ENCODE measurements around the gene NPY1R. TPM values are rescaled to one million over a fixed set of nuclear protein-coding genes. Genes with fewer than 3 reads are reported as not detected.

NPY1R gene
- not detected for total RNA-seq

DNA sequence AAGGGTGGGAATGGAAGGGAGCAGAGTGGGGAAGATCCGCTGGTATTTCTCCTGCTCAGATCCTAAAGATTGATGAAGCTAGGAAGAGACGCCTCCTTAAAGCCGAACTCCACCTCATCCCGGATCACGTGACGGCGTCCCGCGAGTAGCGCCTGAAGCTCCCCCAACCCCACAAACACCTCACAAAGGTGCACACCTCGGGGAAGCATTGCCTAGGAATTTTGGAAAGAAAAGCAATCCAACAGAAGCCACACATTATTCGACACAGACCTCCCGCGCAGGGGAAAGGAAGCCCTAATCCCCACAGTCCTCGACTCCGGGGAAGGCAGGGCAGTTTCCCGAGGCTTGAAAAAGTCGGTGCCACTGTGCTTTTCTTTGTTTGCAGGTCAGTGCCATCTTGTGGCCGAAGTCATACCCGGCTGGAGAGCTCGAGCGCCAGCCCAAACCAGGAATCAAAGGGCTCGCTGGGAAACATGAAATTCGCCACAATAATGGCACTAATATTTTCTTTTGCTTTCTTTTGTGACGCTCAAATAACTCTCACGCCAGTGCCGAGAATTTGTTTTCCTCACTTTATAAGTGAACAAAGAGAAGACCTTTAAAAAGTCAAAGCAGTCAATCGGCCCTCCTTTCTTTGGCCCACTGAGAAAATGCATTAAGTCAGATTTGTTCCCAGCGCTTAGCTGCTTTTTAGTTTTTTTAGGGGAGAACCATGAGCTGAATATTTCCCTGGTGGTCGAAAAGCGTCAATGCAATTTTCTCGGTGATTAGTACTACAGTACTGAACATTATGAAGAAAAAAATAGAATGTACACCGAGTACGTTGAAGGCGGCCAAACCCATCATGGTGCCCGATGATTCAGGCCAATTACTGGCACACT, at the start of gene NPY1R:
Gene NPY1R (minus strand): TSS at position 71 of the 881 bp plus-strand sequence. CDS start 6,042 bp downstream, outside the sequence.
- Mint-ChIP-seq H3K27ac (no peak within 1 kb of the TSS), H3K4me1 (ENCODE audit: low read depth) (peaks cover 14% of the 10 kb centered on the region), H3K9me3 (no peaks in the 10 kb centered on the region), H3K36me3 (ENCODE audit: insufficient read depth in 2 of 2) (no peaks in the 10 kb centered on the region), H3K4me3 (peak within 1 kb of the TSS; percentile 79 to 82), H3K27me3 (ENCODE audit: low read depth) (peaks cover 54% of the 10 kb centered on the region)
- ATAC-seq (replicated peaks in 1 of 2) (peak; percentile 58 to 68), DNase-seq (peak; percentile 33 to 50)

DNA sequence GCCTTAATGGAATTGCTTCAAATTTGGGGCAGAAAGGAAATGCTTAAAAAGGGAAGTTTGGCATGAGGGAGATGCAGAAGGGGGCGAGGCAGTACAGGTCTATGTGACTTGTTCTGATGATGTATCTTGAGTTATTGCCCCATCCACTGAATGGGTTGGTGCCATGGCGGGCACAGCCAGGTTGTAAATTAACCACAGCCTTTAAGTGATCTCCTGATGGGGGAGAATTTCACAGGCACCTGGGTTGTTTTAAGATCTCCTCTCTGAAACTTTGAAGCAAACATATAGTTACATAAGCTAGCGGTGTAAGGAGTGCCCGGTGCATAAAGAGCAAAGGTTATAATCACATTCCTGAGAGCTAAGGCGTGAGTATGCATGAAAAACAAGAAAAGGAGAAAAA, 48.3 kb upstream of the NPY1R start:
- Mint-ChIP-seq H3K27me3 (ENCODE audit: low read depth) (no peaks in the 10 kb centered on the region), H3K36me3 (ENCODE audit: insufficient read depth in 2 of 2) (no peaks in the 10 kb centered on the region), H3K9me3 (no peaks in the 10 kb centered on the region), H3K4me3 (no peak overlapping the region), H3K4me1 (ENCODE audit: low read depth) (no peaks in the 10 kb centered on the region), H3K27ac (no peak overlapping the region)
- ATAC-seq (replicated peaks in 1 of 2) = no peak
- no peak for DNase-seq

DNA sequence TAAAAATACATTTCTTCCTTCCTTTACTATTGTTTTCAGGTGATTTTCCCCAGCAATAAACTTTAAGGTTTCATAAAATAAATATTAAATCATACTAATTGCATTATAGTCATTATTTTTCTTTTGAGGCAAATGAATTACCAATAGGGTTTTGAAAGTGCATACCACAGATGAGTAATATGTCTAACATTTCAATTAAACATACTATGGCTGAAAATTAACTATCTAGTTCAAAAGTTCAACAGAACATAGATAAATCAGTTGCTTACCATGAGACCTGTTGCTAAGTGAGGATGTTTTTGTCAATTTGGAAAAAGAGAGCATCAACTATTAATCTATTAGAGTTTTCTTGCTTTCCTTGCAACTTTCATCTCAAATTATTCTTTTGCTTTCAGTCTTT, 46.3 kb upstream of the NPY1R start:
- H3K36me3 Mint-ChIP-seq (ENCODE audit: insufficient read depth in 2 of 2) = no peaks in the 10 kb centered on the region
- ATAC-seq (replicated peaks in 1 of 2) = no peak
- no peaks in the 10 kb centered on the region for H3K27me3 Mint-ChIP-seq (ENCODE audit: low read depth)
- DNase-seq = no peak
- no peak overlapping the region for H3K27ac Mint-ChIP-seq
- no peak overlapping the region for H3K4me3 Mint-ChIP-seq
- H3K4me1 Mint-ChIP-seq (ENCODE audit: low read depth) = no peaks in the 10 kb centered on the region
- H3K9me3 Mint-ChIP-seq = no peaks in the 10 kb centered on the region

DNA sequence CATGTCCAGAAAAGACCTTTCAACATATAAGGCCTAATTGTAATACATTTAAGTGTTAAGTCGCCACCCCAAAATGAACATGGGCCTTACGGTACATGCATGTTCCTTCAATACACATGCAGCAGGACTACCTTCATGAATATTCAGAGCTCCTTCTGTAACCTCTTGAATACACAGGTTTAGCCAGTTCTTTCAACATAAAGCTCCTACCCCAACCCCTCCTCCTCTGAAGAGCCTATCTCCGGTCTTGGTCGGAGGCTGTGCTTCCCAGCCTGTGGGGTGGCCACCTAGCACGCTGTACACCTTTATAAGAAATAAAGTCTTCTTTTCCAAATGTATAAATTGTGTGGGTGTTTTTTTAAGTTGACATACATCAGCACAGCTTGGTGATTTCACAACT, 39.6 kb upstream of the NPY1R start:
- H3K27me3 Mint-ChIP-seq (ENCODE audit: low read depth) = peaks cover 9% of the 10 kb centered on the region
- no peak overlapping the region for H3K27ac Mint-ChIP-seq
- ATAC-seq (replicated peaks in 1 of 2) (no peak), DNase-seq (no peak)
- no peaks in the 10 kb centered on the region for H3K9me3 Mint-ChIP-seq
- no peak overlapping the region for H3K4me3 Mint-ChIP-seq
- no peaks in the 10 kb centered on the region for H3K4me1 Mint-ChIP-seq (ENCODE audit: low read depth)
- no peaks in the 10 kb centered on the region for H3K36me3 Mint-ChIP-seq (ENCODE audit: insufficient read depth in 2 of 2)

DNA sequence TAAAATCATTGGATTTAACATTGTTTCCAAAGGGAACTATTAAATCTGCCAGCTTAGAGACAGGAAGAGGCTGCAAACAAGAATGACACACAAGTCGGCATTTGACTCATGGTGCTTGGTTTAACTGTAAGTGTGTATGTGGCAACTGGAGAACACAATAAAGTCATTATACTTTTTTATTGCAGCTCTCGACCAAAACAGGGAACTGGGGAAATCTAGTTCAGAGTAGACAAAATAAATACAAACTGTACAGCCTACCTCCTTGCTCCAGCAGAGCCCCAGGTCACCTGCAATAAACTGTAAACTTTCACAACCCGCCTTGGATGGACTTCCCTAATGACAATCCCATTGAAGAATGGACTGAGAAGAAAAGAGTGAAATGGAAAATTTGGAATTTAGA, 35.3 kb upstream of the NPY1R start:
- H3K9me3 Mint-ChIP-seq = no peaks in the 10 kb centered on the region
- DNase-seq (no peak), ATAC-seq (replicated peaks in 1 of 2) (no peak)
- no peak overlapping the region for H3K27ac Mint-ChIP-seq
- H3K27me3 Mint-ChIP-seq (ENCODE audit: low read depth) = peaks cover 25% of the 10 kb centered on the region
- H3K4me1 Mint-ChIP-seq (ENCODE audit: low read depth) = no peaks in the 10 kb centered on the region
- H3K4me3 Mint-ChIP-seq = no peak overlapping the region
- H3K36me3 Mint-ChIP-seq (ENCODE audit: insufficient read depth in 2 of 2) = no peaks in the 10 kb centered on the region

DNA sequence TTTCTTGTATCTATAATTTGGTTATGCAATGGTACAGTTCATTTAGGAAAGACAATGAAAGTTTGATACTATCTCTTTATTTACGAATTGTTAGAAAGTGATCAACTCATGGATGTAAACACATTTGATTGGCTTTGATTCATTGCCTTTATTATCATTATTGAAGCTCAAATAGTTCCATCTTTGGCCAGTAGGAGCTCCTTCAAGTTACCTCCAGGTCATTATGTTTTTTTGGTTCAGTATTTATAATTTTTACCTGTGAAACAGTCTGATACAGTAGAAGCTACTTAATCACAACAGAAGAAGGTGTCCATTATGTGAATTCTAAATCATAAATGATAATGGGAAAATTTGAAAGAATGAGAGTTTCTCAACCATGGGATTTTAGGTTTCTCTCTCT, 23.7 kb upstream of the NPY1R start:
- H3K27ac Mint-ChIP-seq = no peak overlapping the region

DNA sequence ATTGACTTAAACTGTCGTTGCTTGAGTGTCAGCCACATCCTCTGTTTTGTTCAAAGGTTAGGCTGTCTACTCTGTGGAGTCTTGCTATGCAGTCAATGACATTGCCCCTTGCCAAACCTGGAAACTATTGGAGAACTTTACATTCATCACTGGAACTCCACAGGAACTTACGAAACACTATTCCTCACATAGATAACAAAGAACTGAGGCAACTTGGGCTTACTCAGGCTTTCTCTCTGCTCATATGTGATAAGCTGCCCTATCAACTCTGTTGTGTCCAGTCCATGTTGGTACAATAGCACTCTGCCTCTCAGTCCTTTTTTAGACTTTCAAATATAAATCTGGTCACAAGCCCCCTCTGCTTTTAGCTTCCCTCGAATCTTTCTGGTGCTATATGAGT, 20.7 kb upstream of the NPY1R start:
- ATAC-seq (replicated peaks in 1 of 2) = no peak
- DNase-seq = no peak
- no peaks in the 10 kb centered on the region for H3K36me3 Mint-ChIP-seq (ENCODE audit: insufficient read depth in 2 of 2)
- H3K27me3 Mint-ChIP-seq (ENCODE audit: low read depth) = no peaks in the 10 kb centered on the region
- H3K9me3 Mint-ChIP-seq = no peaks in the 10 kb centered on the region
- no peak overlapping the region for H3K27ac Mint-ChIP-seq
- H3K4me3 Mint-ChIP-seq = no peak overlapping the region
- no peaks in the 10 kb centered on the region for H3K4me1 Mint-ChIP-seq (ENCODE audit: low read depth)

More for the DNA sequence above, 23.7 kb upstream of the NPY1R start:
- DNase-seq (no peak), ATAC-seq (replicated peaks in 1 of 2) (no peak)
- Mint-ChIP-seq H3K36me3 (ENCODE audit: insufficient read depth in 2 of 2) (no peaks in the 10 kb centered on the region), H3K27me3 (ENCODE audit: low read depth) (no peaks in the 10 kb centered on the region), H3K4me1 (ENCODE audit: low read depth) (no peaks in the 10 kb centered on the region), H3K9me3 (peaks cover 0 to 2% of the 10 kb centered on the region in 2 donors), H3K4me3 (no peak overlapping the region)

DNA sequence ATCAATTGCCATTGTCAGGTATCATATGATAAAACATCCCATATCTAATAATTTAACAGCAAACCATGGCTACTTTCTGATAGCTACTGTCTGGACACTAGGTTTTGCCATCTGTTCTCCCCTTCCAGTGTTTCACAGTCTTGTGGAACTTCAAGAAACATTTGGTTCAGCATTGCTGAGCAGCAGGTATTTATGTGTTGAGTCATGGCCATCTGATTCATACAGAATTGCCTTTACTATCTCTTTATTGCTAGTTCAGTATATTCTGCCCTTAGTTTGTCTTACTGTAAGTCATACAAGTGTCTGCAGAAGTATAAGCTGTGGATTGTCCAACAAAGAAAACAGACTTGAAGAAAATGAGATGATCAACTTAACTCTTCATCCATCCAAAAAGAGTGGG, 18.3 kb upstream of the NPY1R start:
- no peak overlapping the region for H3K27ac Mint-ChIP-seq
- H3K4me1 Mint-ChIP-seq (ENCODE audit: low read depth) = no peaks in the 10 kb centered on the region
- no peaks in the 10 kb centered on the region for H3K36me3 Mint-ChIP-seq (ENCODE audit: insufficient read depth in 2 of 2)
- H3K27me3 Mint-ChIP-seq (ENCODE audit: low read depth) = peaks cover 12% of the 10 kb centered on the region
- no peaks in the 10 kb centered on the region for H3K9me3 Mint-ChIP-seq
- ATAC-seq (replicated peaks in 1 of 2) (no peak), DNase-seq (no peak)
- no peak overlapping the region for H3K4me3 Mint-ChIP-seq

DNA sequence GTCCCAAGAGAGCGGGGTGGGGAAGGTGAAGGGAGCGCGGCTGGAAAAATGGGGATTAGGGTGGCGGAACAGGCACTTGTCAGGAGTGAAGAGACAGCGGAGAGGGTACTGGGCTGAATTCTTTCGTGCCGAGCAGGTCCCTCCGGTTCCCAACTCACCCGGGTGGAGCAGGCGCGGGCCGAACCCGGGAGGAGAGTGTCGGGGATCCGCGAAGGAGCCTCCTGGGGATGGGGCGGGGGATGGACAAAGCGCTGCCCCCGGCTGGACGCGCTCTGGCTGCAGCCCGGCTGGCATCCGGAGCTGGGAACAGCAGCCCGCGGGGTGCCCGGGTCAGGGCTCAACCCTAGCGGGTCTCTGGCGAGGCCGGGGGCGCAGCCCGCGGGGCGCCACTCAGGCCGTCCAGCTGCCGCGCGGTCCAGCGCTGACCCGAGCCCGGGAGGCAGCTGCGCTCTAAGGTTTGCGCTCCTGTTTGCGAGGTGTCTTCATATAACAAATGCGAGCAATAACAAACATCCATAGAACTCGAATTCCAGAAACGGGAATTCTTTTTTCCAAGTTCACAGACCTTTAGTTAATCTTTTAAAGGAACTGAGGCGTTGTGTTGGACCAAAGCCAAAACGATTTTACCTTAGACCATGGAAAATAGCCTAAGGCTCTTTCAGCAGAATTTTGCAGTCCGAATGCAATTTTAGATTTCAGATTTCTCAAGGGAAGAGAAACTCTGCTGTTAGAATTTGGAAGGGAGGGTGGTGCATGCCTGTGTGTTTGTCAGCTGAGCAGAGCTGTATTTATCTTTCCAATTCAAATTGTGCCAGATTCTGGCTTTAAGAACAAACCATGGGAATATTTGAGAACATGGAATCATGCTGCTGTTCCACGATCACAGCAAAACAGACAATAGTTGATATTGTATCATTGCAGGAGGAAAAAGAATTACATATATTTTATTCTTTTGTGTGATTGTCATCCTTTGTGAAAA, 12.0 kb upstream of the NPY1R start:
- Mint-ChIP-seq H3K36me3 (ENCODE audit: insufficient read depth in 2 of 2) (no peaks in the 10 kb centered on the region), H3K9me3 (no peaks in the 10 kb centered on the region), H3K4me3 (no peak overlapping the region), H3K27me3 (ENCODE audit: low read depth) (peaks cover 41% of the 10 kb centered on the region), H3K4me1 (ENCODE audit: low read depth) (no peaks in the 10 kb centered on the region), H3K27ac (no peak overlapping the region)
- ATAC-seq (replicated peaks in 1 of 2) (no peak), DNase-seq (no peak)

DNA sequence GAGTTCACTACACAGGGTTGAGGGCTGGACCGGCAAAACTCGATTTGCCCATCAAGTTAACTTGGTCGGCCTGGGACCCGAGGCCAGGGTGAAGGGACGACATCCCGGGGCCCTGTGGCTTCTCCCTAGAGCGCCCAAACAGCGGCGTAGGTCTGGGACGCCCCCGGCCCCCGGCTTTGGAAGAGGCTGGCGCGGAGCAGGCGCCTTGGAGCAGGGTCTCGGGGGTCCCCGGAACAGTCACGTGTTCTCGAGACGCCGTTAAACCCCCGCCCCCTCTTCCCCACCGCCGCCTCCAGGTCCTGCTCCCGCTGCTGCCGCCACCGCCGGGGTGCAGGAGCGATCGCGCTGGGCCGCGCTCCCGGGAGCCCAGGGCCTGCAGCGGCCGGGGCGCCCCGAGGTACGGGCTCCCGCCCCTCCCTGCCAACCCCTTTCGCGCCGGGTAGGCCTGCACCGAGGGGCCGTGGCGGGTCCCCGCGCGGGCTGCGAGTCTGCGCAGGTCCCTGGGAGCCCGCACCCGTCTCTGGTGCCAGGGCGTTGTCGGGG, 11.3 kb upstream of the NPY1R start, which contains the start of gene NPY5R:
Gene NPY5R (plus strand): TSS at position 289 of the 543 bp plus-strand sequence. CDS start 6,382 bp downstream, outside the sequence.
- Mint-ChIP-seq H3K36me3 (ENCODE audit: insufficient read depth in 2 of 2) (no peaks in the 10 kb centered on the region), H3K27me3 (ENCODE audit: low read depth) (peaks cover 41% of the 10 kb centered on the region), H3K4me1 (ENCODE audit: low read depth) (no peaks in the 10 kb centered on the region), H3K4me3 (no peak within 1 kb of the TSS), H3K9me3 (no peaks in the 10 kb centered on the region), H3K27ac (no peak within 1 kb of the TSS)
- DNase-seq (no peak), ATAC-seq (replicated peaks in 1 of 2) (no peak)

DNA sequence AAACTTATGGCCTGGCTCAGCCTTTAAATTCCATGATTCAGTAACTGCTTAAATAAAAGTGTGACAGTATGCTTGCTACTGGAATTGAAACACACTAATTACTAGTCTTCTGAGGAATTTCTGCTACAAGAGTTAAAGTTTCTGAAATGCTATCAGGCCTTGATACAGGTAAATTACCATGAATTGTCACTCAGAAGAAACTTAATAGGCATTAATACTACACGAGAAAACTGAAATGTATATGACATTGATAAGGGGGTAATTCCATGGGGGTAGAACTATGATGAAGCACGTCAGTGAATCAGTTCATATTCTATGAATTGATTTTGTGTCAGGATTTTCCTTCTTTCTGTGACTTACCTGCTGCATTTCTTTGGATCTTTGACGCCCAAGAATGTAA, 3.0 kb upstream of the NPY1R start:
- Mint-ChIP-seq H3K4me3 (no peak overlapping the region), H3K27me3 (ENCODE audit: low read depth) (peaks cover 52% of the 10 kb centered on the region)
- ATAC-seq (replicated peaks in 1 of 2) = no peak

DNA sequence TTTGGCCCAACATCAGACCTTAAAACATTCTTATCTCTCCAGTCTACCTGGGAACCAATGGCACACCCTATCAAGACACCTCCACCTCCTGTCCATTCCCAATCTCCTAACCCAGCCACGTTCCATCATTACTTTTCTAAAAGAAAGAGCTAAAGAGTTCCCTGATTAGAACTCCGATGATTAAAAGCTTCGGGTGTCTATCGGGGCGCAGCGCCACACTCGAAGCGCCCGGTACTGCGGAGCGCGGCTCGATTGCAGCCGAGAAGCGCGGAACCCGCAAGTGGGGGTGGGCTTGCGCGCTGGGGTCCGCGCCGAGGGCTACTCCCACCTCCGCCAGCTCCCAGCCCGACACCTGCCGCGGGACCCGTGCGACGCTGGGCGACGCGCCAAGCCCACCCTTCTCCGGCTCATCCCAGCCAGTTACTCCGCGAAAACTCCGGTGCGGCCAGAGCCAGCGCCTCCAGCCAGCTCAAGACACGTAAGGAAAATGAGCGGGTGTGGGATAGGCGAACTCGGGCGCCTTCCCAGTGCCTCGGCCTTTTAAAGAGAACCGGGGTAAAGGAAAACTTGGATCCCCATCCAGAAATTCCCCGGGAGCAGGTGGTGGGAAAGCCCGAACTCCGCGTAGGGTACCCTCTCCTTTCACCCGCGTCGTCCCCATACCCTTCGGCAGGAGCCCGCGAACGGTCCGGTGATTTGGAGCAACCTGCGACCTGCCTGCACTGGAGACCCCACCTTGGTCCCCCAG, 593 bp downstream of the NPY1R start:
- no peaks in the 10 kb centered on the region for H3K9me3 Mint-ChIP-seq
- ATAC-seq (replicated peaks in 1 of 2) (peak; percentile 19 to 36), DNase-seq (no peak)
- no peak overlapping the region for H3K27ac Mint-ChIP-seq
- no peaks in the 10 kb centered on the region for H3K36me3 Mint-ChIP-seq (ENCODE audit: insufficient read depth in 2 of 2)
- peaks cover 47% of the 10 kb centered on the region for H3K27me3 Mint-ChIP-seq (ENCODE audit: low read depth)
- H3K4me3 Mint-ChIP-seq = peak overlapping the region; percentile 79 to 82
- H3K4me1 Mint-ChIP-seq (ENCODE audit: low read depth) = peaks cover 14% of the 10 kb centered on the region

More for the DNA sequence above, 3.0 kb upstream of the NPY1R start:
- Mint-ChIP-seq H3K27ac (no peak overlapping the region), H3K36me3 (ENCODE audit: insufficient read depth in 2 of 2) (no peaks in the 10 kb centered on the region), H3K9me3 (no peaks in the 10 kb centered on the region), H3K4me1 (ENCODE audit: low read depth) (peaks cover 14% of the 10 kb centered on the region)
- DNase-seq = no peak

Data from activated T-cell treated with anti-CD3 and anti-CD28 coated beads, Interleukin-2, amount 50 U/mL, for 72 hours (primary cell).